DND-41 (cell line): ENCODE results near the gene ARV1.

Experiments used
- CTCF ChIP-seq: IDR thresholded peaks from 2 replicates; pipeline ENCODE4 v1.5.1; 2012; ENCODE audit warnings: borderline replicate concordance, low read length, moderate library complexity, mild to moderate bottlenecking; ENCODE audit not compliant: poor library complexity, severe bottlenecking; ENCODE audit errors: extremely low read depth
- EZH2 ChIP-seq: IDR thresholded peaks from 3 replicates; pipeline ENCODE4 v1.6.1; 2012; ENCODE audit warnings: borderline replicate concordance, low read depth, mild to moderate bottlenecking, moderate library complexity, low read length, inconsistent platforms; ENCODE audit not compliant: severe bottlenecking

- TF ChIP-seq CTCF = no peak
- no peak for TF ChIP-seq EZH2
Measured at GRCh38 chr1:230938924-230939368, 39.9 kb upstream of the ARV1 start.
